GM23338 (cell line): ENCODE results near the gene SYNE3.

Source experiments
- CTCF ChIP-seq, 2 experiments: fragments of 200-600 bp in 1 of 2; sonication (generic) in 1 of 2; conservative IDR thresholded peaks; 2 replicates each; pipeline versions ENCODE4 v1.5.1 to v1.6.1; 2016 to 2017; ENCODE audit warnings: antibody characterized with exemption in 2 of 2, low read depth in 2 of 2, mild to moderate bottlenecking in 2 of 2, moderate library complexity in 1 of 2
- EZH2 ChIP-seq: fragments of 200-600 bp; sonication (generic); IDR thresholded peaks from one replicate; pipeline ENCODE4 v1.8.0; 2017; ENCODE audit warnings: antibody characterized with exemption, mild to moderate bottlenecking, low read depth; ENCODE audit not compliant: unreplicated experiment
- EZH2phosphoT487 ChIP-seq: fragments of 200-600 bp; sonication (generic); IDR thresholded peaks from one replicate; pipeline ENCODE4 v1.8.1; 2018; ENCODE audit warnings: antibody characterized with exemption; ENCODE audit not compliant: unreplicated experiment
- POLR2AphosphoS5 ChIP-seq: IDR thresholded peaks from 2 replicates; pipeline ENCODE4 v1.6.1; 2016; ENCODE audit warnings: antibody characterized with exemption, low read depth

- TF ChIP-seq EZH2 (no peak), EZH2phosphoT487 (no peak), POLR2AphosphoS5 (no peak), CTCF (conservative IDR thresholded peaks at IDR 0.05; ENCODE audit: low read depth in 2 of 2) (no peak)
Observed at GRCh38 chr14:95557832-95558231, 41.4 kb upstream of the SYNE3 start.
